A673 (cell line): ENCODE results near the gene NKX6-1.

Experiments
- EZH2 ChIP-seq: fragments of 200-600 bp; sonication (generic); IDR thresholded peaks from 2 replicates; pipeline ENCODE4 v1.6.1; 2017; ENCODE audit warnings: borderline replicate concordance, low read depth, mild to moderate bottlenecking, mixed read lengths, antibody characterized with exemption, low read length; ENCODE audit not compliant: poor library complexity, severe bottlenecking
- TF ChIP-seq, protein P1 (sequence below): fragments of 300-800, 200-600 bp; sonication (generic); conservative IDR thresholded peaks from 2 replicates; pipeline ENCODE4 v1.5.1; 2017; ENCODE audit warnings: low read depth, mild to moderate bottlenecking, antibody characterized with exemption, low read length, moderate library complexity, mixed read lengths

DNA sequence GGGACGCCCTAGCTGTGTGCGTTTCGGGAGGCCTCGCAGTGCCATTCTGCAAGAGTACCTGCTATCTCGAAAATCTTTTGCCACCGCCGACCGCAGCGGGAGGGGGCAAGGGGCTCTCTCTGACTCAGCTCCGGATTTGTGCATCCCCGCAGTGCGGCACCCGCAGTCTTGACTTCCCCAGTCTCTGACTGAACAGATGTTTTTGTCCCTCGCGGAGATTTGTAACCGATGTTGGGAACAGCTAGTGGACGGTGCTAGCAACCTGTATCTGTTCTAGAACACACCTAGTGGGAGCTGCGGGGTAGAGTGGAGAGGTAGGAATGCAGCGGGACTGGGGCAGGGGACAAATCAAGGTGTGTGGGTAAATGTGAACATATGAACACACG is 17.2 kb downstream of the NKX6-1 start:
- TF ChIP-seq, protein P1, sequence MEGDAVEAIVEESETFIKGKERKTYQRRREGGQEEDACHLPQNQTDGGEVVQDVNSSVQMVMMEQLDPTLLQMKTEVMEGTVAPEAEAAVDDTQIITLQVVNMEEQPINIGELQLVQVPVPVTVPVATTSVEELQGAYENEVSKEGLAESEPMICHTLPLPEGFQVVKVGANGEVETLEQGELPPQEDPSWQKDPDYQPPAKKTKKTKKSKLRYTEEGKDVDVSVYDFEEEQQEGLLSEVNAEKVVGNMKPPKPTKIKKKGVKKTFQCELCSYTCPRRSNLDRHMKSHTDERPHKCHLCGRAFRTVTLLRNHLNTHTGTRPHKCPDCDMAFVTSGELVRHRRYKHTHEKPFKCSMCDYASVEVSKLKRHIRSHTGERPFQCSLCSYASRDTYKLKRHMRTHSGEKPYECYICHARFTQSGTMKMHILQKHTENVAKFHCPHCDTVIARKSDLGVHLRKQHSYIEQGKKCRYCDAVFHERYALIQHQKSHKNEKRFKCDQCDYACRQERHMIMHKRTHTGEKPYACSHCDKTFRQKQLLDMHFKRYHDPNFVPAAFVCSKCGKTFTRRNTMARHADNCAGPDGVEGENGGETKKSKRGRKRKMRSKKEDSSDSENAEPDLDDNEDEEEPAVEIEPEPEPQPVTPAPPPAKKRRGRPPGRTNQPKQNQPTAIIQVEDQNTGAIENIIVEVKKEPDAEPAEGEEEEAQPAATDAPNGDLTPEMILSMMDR: no peak
- no peak for TF ChIP-seq EZH2
